GM12872 (cell line): ENCODE data around the gene KRTAP2-3.
"Not testable (repeated sequence)": the region's sequence is repeated elsewhere in the genome, so short reads cannot be mapped to it uniquely, and the experiment has no call there.

Source experiments
- CTCF ChIP-seq: IDR thresholded peaks from 3 replicates; pipeline ENCODE4 v1.5.1; 2011; ENCODE audit warnings: low read depth, mild to moderate bottlenecking, low read length, moderate library complexity; ENCODE audit not compliant: insufficient read depth

Gene KRTAP2-3

GRCh38 chr17:41096055-41096454, 36.1 kb upstream of the KRTAP2-3 start:
- no peak for TF ChIP-seq CTCF

GRCh38 chr17:41084100-41084856, 24.4 kb upstream of the KRTAP2-3 start, which contains the start of gene KRTAP4-7:
Gene KRTAP4-7 (plus strand): TSS chr17:41084150. CDS start chr17:41084207, 57 bp downstream.
- not testable (repeated sequence) for TF ChIP-seq CTCF

- no peak for TF ChIP-seq CTCF
Measured at GRCh38 chr17:41082626-41083025, 22.7 kb upstream of the KRTAP2-3 start.

GRCh38 chr17:41076788-41077187, 16.9 kb upstream of the KRTAP2-3 start:
- TF ChIP-seq CTCF, result no peak

GRCh38 chr17:41073676-41074075, 13.8 kb upstream of the KRTAP2-3 start:
- TF ChIP-seq CTCF, result no peak

GRCh38 chr17:41071606-41072360, 11.9 kb upstream of the KRTAP2-3 start:
- no peak for TF ChIP-seq CTCF

- TF ChIP-seq CTCF, result no peak
Measured at GRCh38 chr17:41069031-41069430, 9.1 kb upstream of the KRTAP2-3 start.
